OCI-LY1 (cell line): ENCODE data around the gene MYLK2.

ENCODE experiments used
- H2AFZ ChIP-seq: fragments of 200-600 bp; sonication (generic), shearing (Covaris generic); 2 replicates; pipeline ENCODE4 v1.6.0; 2014; ENCODE audit warnings: antibody characterized with exemption, mild to moderate bottlenecking, low read length
- H3F3A ChIP-seq: fragments of 200-600 bp; sonication (generic), shearing (Covaris generic); 2 replicates; pipeline ENCODE4 v1.6.0; 2014; ENCODE audit warnings: mild to moderate bottlenecking, antibody characterized with exemption, low read length, moderate library complexity; ENCODE audit not compliant: insufficient read depth
- H3K27ac ChIP-seq: fragments of 200-600 bp; sonication (generic); 2 replicates; pipeline ENCODE4 v1.5.1; 2014; ENCODE audit warnings: low read length, mixed run types, mild to moderate bottlenecking, low read depth; ENCODE audit not compliant: poor library complexity, severe bottlenecking
- H3K27me3 ChIP-seq: fragments of 200-600 bp; sonication (generic); 2 replicates; pipeline ENCODE4 v1.6.0; 2014; ENCODE audit warnings: antibody characterized with exemption, mild to moderate bottlenecking, low read length, moderate library complexity; ENCODE audit not compliant: insufficient read depth
- H3K36me3 ChIP-seq: fragments of 200-600 bp; sonication (generic); 2 replicates; pipeline ENCODE4 v1.6.1; 2014; ENCODE audit warnings: mild to moderate bottlenecking, antibody characterized with exemption, low read length, moderate library complexity, mixed read lengths; ENCODE audit not compliant: insufficient read depth
- H3K4me1 ChIP-seq: fragments of 200-600 bp; sonication (generic); 2 replicates; pipeline ENCODE4 v1.5.1; 2014; ENCODE audit warnings: mild to moderate bottlenecking, low read length, moderate library complexity; ENCODE audit not compliant: insufficient read depth, severe bottlenecking
- H3K4me2 ChIP-seq: fragments of 200-600 bp; sonication (generic), shearing (Covaris generic); 2 replicates; pipeline ENCODE4 v1.6.1; 2014; ENCODE audit warnings: low read length
- H3K4me3 ChIP-seq: fragments of 200-600 bp; sonication (generic); 2 replicates; pipeline ENCODE4 v1.5.1; 2014; ENCODE audit warnings: low read length, low read depth, mild to moderate bottlenecking, mixed read lengths; ENCODE audit not compliant: poor library complexity, severe bottlenecking
- H3K79me2 ChIP-seq: fragments of 200-600 bp; shearing (Covaris generic); 2 replicates; pipeline ENCODE4 v1.6.1; 2016; ENCODE audit warnings: mixed run types, low read length, mixed read lengths; ENCODE audit not compliant: insufficient read depth
- H3K9ac ChIP-seq: fragments of 200-600 bp; sonication (generic), shearing (Covaris generic); 2 replicates; pipeline ENCODE4 v1.6.1; 2014; ENCODE audit warnings: mild to moderate bottlenecking, low read length, mixed read lengths
- H3K9me2 ChIP-seq: fragments of 200-600 bp; sonication (generic), shearing (Covaris generic); 2 replicates; pipeline ENCODE4 v1.6.1; 2014; ENCODE audit warnings: low read depth, mild to moderate bottlenecking, low read length, mixed read lengths
- H3K9me3 ChIP-seq: fragments of 200-600 bp; shearing (Covaris generic); 2 replicates; pipeline ENCODE4 v1.6.1; 2014; ENCODE audit warnings: low read length, mixed read lengths
- H4K20me1 ChIP-seq: fragments of 200-600 bp; sonication (generic), shearing (Covaris generic); 2 replicates; pipeline ENCODE4 v1.6.0; 2016; ENCODE audit warnings: mild to moderate bottlenecking, low read length; ENCODE audit not compliant: insufficient read depth
- EZH2 ChIP-seq: fragments of 200-600 bp; sonication (generic), shearing (Covaris generic); IDR thresholded peaks from 2 replicates; pipeline ENCODE4 v1.8.0; 2017; ENCODE audit warnings: borderline replicate concordance, mixed run types, mild to moderate bottlenecking, antibody characterized with exemption, low read length, moderate library complexity, mixed read lengths
- TF ChIP-seq, protein P1 (sequence below): fragments of 200-600 bp; sonication (generic), shearing (Covaris generic); IDR thresholded peaks from 2 replicates; pipeline ENCODE4 v1.5.1; 2017; ENCODE audit warnings: mild to moderate bottlenecking, antibody characterized with exemption, low read length, moderate library complexity, mixed read lengths

Gene MYLK2

DNA sequence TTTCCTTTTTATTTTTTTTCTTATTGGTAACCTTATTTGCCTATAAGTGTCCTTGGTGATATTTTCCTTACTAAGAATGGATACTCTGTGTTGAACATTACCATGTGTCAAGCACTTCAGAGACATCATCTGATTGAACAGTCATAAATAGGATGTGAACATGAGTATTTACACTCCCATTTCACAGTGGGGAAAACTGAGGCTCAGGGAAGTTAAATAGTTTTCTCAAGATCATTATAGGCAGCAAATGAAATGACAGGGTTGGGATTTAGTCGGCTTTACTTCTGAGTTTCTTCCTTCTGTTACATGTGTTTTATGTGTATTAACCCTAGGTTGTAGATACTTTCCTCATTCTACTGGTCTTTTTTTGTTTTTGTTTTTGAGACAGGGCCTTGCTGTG lies 44.7 kb upstream of the MYLK2 start:
- TF ChIP-seq, protein P1, sequence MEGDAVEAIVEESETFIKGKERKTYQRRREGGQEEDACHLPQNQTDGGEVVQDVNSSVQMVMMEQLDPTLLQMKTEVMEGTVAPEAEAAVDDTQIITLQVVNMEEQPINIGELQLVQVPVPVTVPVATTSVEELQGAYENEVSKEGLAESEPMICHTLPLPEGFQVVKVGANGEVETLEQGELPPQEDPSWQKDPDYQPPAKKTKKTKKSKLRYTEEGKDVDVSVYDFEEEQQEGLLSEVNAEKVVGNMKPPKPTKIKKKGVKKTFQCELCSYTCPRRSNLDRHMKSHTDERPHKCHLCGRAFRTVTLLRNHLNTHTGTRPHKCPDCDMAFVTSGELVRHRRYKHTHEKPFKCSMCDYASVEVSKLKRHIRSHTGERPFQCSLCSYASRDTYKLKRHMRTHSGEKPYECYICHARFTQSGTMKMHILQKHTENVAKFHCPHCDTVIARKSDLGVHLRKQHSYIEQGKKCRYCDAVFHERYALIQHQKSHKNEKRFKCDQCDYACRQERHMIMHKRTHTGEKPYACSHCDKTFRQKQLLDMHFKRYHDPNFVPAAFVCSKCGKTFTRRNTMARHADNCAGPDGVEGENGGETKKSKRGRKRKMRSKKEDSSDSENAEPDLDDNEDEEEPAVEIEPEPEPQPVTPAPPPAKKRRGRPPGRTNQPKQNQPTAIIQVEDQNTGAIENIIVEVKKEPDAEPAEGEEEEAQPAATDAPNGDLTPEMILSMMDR: no peak
- no peak for TF ChIP-seq EZH2
- Histone ChIP-seq H3K36me3 (peaks cover 91% of the 10 kb centered on the region), H3K4me2 (no peak overlapping the region), H3F3A (no peaks in the 10 kb centered on the region), H3K4me3 (no peak overlapping the region), H3K9me3 (no peaks in the 10 kb centered on the region), H3K27ac (no peak overlapping the region), H3K79me2 (peaks cover 7% of the 10 kb centered on the region; the same call in 1 of the 2 replicates), H3K27me3 (no peaks in the 10 kb centered on the region), H3K4me1 (no peaks in the 10 kb centered on the region), H2AFZ (no peak overlapping the region), H3K9me2 (no peaks in the 10 kb centered on the region), H4K20me1 (no peaks in the 10 kb centered on the region), H3K9ac (no peak overlapping the region)

DNA sequence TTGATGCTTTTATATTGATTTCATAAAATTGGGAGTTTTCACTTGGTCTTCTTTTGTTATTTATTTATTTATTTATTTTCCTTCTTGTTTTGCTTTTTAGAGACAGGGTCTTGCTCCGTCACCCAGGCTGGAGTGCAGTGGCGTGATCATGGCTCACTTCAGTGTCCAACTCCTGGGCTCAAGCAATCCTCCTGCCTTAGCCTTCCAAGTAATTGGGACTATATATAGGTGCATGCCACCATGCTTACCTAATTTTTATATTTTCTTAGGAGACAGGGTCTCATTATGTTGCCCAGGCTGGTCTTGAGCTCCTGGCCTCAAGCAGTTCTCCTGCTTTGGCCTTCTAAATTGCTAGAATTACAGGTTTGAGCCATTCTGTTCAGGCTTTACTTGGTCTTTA lies 38.3 kb upstream of the MYLK2 start:
- no peak overlapping the region for H3K4me3 ChIP-seq
- no peak overlapping the region for H3K4me2 ChIP-seq
- H3K79me2 ChIP-seq: no peaks in the 10 kb centered on the region
- H3F3A ChIP-seq: no peaks in the 10 kb centered on the region
- H3K9me2 ChIP-seq: no peaks in the 10 kb centered on the region
- H3K27ac ChIP-seq: no peak overlapping the region
- no peaks in the 10 kb centered on the region for H3K9me3 ChIP-seq
- H3K9ac ChIP-seq: no peak overlapping the region
- no peaks in the 10 kb centered on the region for H3K4me1 ChIP-seq
- no peaks in the 10 kb centered on the region for H4K20me1 ChIP-seq
- peaks cover 97% of the 10 kb centered on the region for H3K36me3 ChIP-seq
- TF ChIP-seq, protein P1: no peak
- TF ChIP-seq EZH2: no peak
- no peaks in the 10 kb centered on the region for H3K27me3 ChIP-seq
- H2AFZ ChIP-seq: no peak overlapping the region

DNA sequence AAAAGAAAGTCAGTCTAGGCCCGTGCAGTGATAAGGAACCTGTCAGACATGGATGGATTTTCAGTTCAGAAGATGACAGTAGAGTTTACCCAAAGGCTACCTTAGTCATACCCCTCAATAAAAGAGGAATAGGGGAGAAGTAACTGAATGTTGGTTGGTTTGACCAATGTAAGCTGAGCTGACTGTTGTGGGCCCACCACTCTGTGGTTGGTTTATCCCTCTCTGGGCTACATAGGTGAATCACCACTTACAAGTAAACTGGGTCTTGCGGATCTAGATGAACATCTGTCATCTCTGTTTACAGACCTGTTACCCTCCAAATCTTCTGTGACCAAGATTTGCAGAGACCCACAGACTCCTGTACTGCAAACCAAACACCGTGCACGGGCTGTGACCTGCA lies 37.2 kb upstream of the MYLK2 start:
- no peak overlapping the region for H3K27ac ChIP-seq
- no peaks in the 10 kb centered on the region for H4K20me1 ChIP-seq
- H3K9ac ChIP-seq: no peak overlapping the region
- no peak overlapping the region for H2AFZ ChIP-seq
- no peaks in the 10 kb centered on the region for H3F3A ChIP-seq
- no peaks in the 10 kb centered on the region for H3K9me3 ChIP-seq
- no peak overlapping the region for H3K4me2 ChIP-seq
- no peaks in the 10 kb centered on the region for H3K27me3 ChIP-seq
- TF ChIP-seq EZH2: no peak
- TF ChIP-seq, protein P1: no peak
- H3K79me2 ChIP-seq: no peaks in the 10 kb centered on the region
- H3K36me3 ChIP-seq: peaks cover 98% of the 10 kb centered on the region
- no peak overlapping the region for H3K4me3 ChIP-seq
- no peaks in the 10 kb centered on the region for H3K4me1 ChIP-seq
- no peaks in the 10 kb centered on the region for H3K9me2 ChIP-seq
